GM10266 (cell line): Measurements from ENCODE around the gene GPBP1L1.
"Not testable (repeated sequence)": the region's sequence is repeated elsewhere in the genome, so short reads cannot be mapped to it uniquely, and the experiment has no call there.

Source experiments
- DNase-seq: peaks from one replicate; pipeline ENCODE4 v3.0.0; 2012; ENCODE audit errors: extremely low spot score
- TF ChIP-seq, protein P1 (sequence below): IDR thresholded peaks from 2 replicates; pipeline ENCODE4 v1.5.1; 2012; ENCODE audit warnings: mild to moderate bottlenecking, low read depth; ENCODE audit not compliant: control insufficient read depth, insufficient read depth; ENCODE audit errors: missing control alignments

GPBP1L1 gene

DNA sequence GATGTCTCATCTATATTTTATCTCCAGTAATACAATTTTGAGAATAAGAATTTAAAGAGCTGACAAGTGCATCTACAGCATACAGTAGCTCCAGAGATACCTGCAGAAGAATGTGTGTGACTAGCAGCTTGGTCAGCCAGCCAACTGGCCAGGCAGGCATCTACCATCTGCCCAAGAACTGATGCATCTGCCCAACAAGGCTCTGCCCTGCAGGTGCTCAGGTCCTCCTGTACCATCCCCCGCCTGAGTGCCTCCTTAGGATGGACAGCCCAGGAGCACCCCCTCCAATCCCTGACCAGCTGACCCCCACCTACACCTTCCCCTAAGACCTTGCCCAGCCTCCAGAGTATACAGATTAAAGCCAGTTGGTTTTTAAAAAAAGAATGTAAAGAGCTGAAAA, 32.0 kb upstream of the GPBP1L1 start:
- TF ChIP-seq, protein P1, sequence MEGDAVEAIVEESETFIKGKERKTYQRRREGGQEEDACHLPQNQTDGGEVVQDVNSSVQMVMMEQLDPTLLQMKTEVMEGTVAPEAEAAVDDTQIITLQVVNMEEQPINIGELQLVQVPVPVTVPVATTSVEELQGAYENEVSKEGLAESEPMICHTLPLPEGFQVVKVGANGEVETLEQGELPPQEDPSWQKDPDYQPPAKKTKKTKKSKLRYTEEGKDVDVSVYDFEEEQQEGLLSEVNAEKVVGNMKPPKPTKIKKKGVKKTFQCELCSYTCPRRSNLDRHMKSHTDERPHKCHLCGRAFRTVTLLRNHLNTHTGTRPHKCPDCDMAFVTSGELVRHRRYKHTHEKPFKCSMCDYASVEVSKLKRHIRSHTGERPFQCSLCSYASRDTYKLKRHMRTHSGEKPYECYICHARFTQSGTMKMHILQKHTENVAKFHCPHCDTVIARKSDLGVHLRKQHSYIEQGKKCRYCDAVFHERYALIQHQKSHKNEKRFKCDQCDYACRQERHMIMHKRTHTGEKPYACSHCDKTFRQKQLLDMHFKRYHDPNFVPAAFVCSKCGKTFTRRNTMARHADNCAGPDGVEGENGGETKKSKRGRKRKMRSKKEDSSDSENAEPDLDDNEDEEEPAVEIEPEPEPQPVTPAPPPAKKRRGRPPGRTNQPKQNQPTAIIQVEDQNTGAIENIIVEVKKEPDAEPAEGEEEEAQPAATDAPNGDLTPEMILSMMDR: no peak
- no peak for DNase-seq

- DNase-seq: not testable (repeated sequence)
Measured at GRCh38 chr1:45717386-45717785, 31.1 kb upstream of the GPBP1L1 start.

DNA sequence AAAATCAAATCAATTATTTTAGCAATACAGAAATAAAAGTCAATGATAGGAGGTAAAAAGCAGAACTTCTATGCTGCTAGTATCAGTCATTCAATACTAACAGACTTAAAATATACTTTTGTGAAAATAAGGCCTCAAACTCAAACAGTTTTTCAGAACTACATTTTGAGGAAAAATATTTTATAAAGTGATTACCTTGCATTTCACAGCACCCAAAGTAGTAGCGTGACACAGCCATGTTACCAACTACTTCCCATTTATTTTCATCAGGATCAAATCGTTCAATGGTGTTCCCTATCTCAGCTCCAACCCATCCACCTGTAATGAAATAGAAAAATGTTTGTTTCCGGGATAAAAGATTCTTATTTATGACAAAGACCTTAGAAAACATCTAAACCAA, 30.4 kb upstream of the GPBP1L1 start:
- TF ChIP-seq, protein P1: no peak
- no peak for DNase-seq

DNA sequence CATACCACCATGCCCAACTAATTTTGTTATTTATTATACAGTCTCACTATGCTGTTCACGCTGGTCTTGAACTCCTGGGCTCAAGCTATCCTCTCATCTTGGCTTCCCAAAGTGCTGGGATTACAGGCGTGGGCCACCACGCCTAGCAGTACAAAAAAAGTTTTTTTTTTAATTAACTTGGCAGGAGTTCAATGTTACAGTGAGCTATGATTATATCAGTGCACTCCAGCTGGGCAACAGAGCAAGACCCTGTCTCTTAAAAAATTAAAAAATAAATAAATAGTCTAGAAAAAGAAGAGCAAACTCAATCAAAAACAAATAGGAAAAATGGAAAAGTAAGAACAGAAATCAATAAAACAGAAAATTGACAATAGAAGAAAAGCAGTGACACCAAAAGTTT, 27.4 kb upstream of the GPBP1L1 start:
- no peak for DNase-seq
- TF ChIP-seq, protein P1: no peak

GRCh38 chr1:45704637-45705036, 18.3 kb upstream of the GPBP1L1 start:
- DNase-seq: no peak
- TF ChIP-seq, protein P1: no peak

GRCh38 chr1:45694823-45695222, 8.5 kb upstream of the GPBP1L1 start:
- TF ChIP-seq, protein P1: no peak
- DNase-seq: no peak

GRCh38 chr1:45693811-45694210, 7.5 kb upstream of the GPBP1L1 start:
- not testable (repeated sequence) for DNase-seq

DNA sequence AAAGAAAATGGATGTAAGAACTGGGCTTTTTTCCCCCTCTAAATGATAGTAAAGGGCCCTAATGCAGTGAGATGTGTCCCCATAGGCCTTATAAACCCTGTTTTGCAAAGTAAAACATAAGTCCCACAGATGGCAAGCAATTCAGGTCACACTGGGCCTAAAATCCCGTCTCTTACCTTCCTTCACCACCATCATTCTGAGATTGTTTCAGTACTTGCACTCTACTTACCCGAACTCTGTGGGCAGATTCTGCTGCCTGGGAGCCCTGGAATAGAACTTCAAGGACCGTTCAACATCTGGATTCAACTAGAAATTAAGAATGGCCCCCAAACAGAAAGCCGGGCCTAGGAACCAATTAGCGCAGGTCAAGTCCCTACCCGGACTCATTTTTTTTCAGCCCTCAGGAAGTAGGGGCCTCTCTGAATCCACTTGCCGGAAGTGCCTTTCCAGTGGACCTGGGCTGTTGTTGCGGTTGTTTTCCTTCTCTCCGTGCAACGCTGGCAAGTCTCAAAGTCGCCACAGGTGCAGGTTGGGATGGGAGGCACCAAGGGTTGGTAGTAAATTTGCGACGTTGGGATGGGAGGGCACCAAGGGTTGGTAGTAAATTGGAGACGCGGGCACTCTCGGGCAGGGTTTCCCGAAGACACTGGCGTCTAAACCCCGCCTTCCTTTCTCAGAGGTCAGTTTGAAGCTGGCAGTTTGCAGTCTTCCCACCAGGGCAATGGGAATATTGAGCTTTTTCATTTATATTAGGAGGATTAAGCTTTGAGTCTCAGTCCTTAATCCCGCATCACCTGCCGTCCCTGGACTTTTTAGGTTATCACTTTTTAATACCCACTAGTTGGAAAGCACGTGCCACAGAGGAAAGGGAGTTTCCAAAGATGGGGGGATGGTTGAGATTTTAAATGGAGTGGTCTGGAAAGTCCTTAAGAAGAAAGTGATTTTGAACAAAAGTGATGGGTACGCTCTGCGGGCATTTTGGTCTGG, 1.7 kb upstream of the GPBP1L1 start, which contains the start of gene TMEM69:
TSS of gene TMEM69 (plus strand) at position 428 of the 987 bp plus-strand sequence. CDS start 2,888 bp downstream, outside the sequence.
- TF ChIP-seq, protein P1: no peak

More for the DNA sequence above, 1.7 kb upstream of the GPBP1L1 start, which contains the start of gene TMEM69:
- peak; percentile 73 for DNase-seq
